Ishikawa (cell line): ENCODE results near the gene COPS2.

Experiments used
- CREB1 ChIP-seq: IDR thresholded peaks from 2 replicates; pipeline ENCODE4 v1.6.1; 2012; ENCODE audit warnings: low read depth
- EGR1 ChIP-seq: IDR thresholded peaks from 2 replicates; pipeline ENCODE4 v1.6.1; 2012
- EP300 ChIP-seq: IDR thresholded peaks from 2 replicates; pipeline ENCODE4 v1.6.1; 2012; ENCODE audit warnings: borderline replicate concordance
- RAD21 ChIP-seq: IDR thresholded peaks from 2 replicates; pipeline ENCODE4 v1.6.1; 2012; ENCODE audit warnings: low read depth
- ZBTB7A ChIP-seq: IDR thresholded peaks from 2 replicates; pipeline ENCODE4 v1.6.1; 2012; ENCODE audit warnings: low read depth

DNA sequence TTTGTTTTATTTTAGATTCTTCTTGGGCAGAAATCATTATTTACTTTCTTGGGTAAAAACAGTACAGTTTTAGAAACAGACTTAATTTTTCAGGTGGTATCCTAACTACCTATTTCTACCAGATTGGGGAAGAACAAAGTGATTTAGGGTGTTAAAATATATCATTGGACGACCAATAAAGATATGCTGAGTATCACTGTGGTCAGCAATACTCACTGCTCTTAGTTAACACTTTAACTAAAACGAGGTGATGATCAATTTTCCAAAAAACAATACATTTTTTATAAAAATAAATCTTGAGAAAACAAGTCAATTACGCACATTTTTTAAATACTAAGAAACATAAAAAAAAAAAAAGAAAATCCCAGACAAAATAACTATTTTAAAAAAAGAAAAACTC, 3.6 kb downstream of the COPS2 start:
- TF ChIP-seq EGR1 (no peak), CREB1 (no peak), ZBTB7A (no peak), EP300 (no peak), RAD21 (no peak)
